ENCODE results near the gene ETS1.

DNA sequence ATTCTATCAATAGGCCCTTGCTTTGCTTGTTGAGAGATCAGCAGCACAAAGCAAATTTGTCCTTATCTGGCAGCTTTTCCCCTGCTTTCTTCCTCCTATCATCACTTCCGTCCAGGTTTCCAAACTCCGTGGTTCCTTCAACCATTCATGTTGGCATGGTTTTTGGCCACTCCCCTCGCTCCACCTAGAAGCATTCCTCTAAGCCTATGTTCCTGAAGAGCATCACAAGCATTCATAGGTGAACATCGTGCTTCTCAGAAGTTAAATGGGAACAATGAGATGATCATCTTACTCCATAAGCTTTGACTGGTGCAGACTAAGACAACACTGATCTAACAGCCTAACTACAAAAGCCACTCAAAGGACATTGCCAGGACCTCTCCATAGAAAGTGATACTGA lies 86.3 kb downstream of the ETS1 start:
- TF ChIP-seq, protein P1, sequence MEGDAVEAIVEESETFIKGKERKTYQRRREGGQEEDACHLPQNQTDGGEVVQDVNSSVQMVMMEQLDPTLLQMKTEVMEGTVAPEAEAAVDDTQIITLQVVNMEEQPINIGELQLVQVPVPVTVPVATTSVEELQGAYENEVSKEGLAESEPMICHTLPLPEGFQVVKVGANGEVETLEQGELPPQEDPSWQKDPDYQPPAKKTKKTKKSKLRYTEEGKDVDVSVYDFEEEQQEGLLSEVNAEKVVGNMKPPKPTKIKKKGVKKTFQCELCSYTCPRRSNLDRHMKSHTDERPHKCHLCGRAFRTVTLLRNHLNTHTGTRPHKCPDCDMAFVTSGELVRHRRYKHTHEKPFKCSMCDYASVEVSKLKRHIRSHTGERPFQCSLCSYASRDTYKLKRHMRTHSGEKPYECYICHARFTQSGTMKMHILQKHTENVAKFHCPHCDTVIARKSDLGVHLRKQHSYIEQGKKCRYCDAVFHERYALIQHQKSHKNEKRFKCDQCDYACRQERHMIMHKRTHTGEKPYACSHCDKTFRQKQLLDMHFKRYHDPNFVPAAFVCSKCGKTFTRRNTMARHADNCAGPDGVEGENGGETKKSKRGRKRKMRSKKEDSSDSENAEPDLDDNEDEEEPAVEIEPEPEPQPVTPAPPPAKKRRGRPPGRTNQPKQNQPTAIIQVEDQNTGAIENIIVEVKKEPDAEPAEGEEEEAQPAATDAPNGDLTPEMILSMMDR (IDR thresholded peaks at IDR 0.05 in 8 of 11, conservative IDR thresholded peaks at IDR 0.05 in 3 of 11), result no peak
- no peak for TF ChIP-seq POLR2A (IDR thresholded peaks at IDR 0.05)
